A673 (cell line): Measurements from ENCODE around the gene IFT122. TPM values are rescaled to one million over a fixed set of nuclear protein-coding genes. Genes with fewer than 3 reads are reported as not detected.
A peak's percentile ranks its signal among the peaks of the same experiment; 100 is the strongest.

Experiments
- BruUV-seq: library from RNA; stranded (reverse); fragments of 400-500 nt; replicated peaks from 2 replicates; lab custom pipeline; 2021; lab: Mats Ljungman, UMichigan
- CTCF ChIA-PET: fragments of 300-600 bp; sonication (Branson Sonifier 250); formaldehyde crosslinking; loops from one replicate; lab custom pipeline; 2022; ENCODE audit warnings: antibody characterized with exemption; lab: Charles Lee
- POLR2A ChIA-PET: fragments of 300-600 bp; sonication (Branson Sonifier 250); formaldehyde crosslinking; loops from one replicate; lab custom pipeline; 2022; ENCODE audit warnings: antibody characterized with exemption; ENCODE audit not compliant: low non-redundant PET; lab: Charles Lee
- DNase-seq: peaks from one replicate; pipeline ENCODE4 v3.0.0-alpha.2; 2015; ENCODE audit warnings: low spot score
- H3K27ac ChIP-seq: fragments of 200-600 bp; sonication (generic); 2 replicates; pipeline ENCODE4 v1.5.1; 2016; ENCODE audit warnings: mixed run types, low read depth, mild to moderate bottlenecking, mixed read lengths, antibody characterized with exemption, low read length; ENCODE audit not compliant: poor library complexity, severe bottlenecking
- H3K27me3 ChIP-seq: fragments of 200-600 bp; sonication (generic); replicated peaks from 2 replicates; pipeline ENCODE4 v1.6.1; 2017; ENCODE audit warnings: mixed run types, low read depth, mild to moderate bottlenecking, mixed read lengths, antibody characterized with exemption, low read length; ENCODE audit not compliant: insufficient read depth, poor library complexity
- H3K36me3 ChIP-seq: fragments of 200-600 bp; sonication (generic); 2 replicates; pipeline ENCODE4 v1.6.1; 2016; ENCODE audit warnings: mixed run types, mild to moderate bottlenecking, mixed read lengths, antibody characterized with exemption, low read length; ENCODE audit not compliant: insufficient read depth, poor library complexity, severe bottlenecking
- H3K4me1 ChIP-seq: fragments of 200-600 bp; sonication (generic); 2 replicates; pipeline ENCODE4 v1.6.1; 2017; ENCODE audit warnings: mixed run types, mild to moderate bottlenecking, mixed read lengths, antibody characterized with exemption, low read length; ENCODE audit not compliant: insufficient read depth, poor library complexity, severe bottlenecking
- H3K4me3 ChIP-seq: fragments of 200-600 bp; sonication (generic); 2 replicates; pipeline ENCODE4 v1.5.1; 2016; ENCODE audit warnings: low read depth, mixed run types, mild to moderate bottlenecking, mixed read lengths, low read length; ENCODE audit not compliant: poor library complexity, severe bottlenecking
- H3K9me3 ChIP-seq: fragments of 200-600 bp; sonication (generic); 2 replicates; pipeline ENCODE4 v1.6.1; 2016; ENCODE audit warnings: mixed run types, low read depth, mild to moderate bottlenecking, mixed read lengths, antibody characterized with exemption, low read length; ENCODE audit not compliant: poor library complexity, severe bottlenecking
- CTCF ChIP-seq: fragments of 300-800, 200-600 bp; sonication (generic); conservative IDR thresholded peaks from 2 replicates; pipeline ENCODE4 v1.5.1; 2017; ENCODE audit warnings: low read depth, mild to moderate bottlenecking, antibody characterized with exemption, low read length, moderate library complexity, mixed read lengths
- EZH2 ChIP-seq: fragments of 200-600 bp; sonication (generic); IDR thresholded peaks from 2 replicates; pipeline ENCODE4 v1.6.1; 2017; ENCODE audit warnings: borderline replicate concordance, low read depth, mild to moderate bottlenecking, mixed read lengths, antibody characterized with exemption, low read length; ENCODE audit not compliant: poor library complexity, severe bottlenecking
- intact Hi-C: fragments of 100-400 bp; cut with micrococcal nuclease; formaldehyde crosslinking; loops from one replicate; pipeline ENCODE4 v1.10.0; 2022; ENCODE audit not compliant: unreplicated experiment
- total RNA-seq: library from RNA; stranded (reverse); gene quantifications from 2 replicates; pipeline ENCODE4 v1.2.3, GENCODE V29; 2021

Gene IFT122
- total RNA-seq, 1 experiment from 2014 or later = 48.2 TPM

- Histone ChIP-seq H3K4me1 (no peaks in the 10 kb centered on the region), H3K9me3 (no peaks in the 10 kb centered on the region), H3K36me3 (no peaks in the 10 kb centered on the region), H3K27ac (no peak overlapping the region), H3K27me3 (no peaks in the 10 kb centered on the region), H3K4me3 (no peak overlapping the region)
- intact Hi-C loops = no loop called here
- ChIA-PET POLR2A (interaction anchor here (0.5 kb wide), 1 partner anchor 26 kb away, joined by 4 read pairs; no protein-coding TSS in a partner anchor), CTCF (no interaction called here)
- no TSS peak for BruUV-seq
- DNase-seq = no peak
- no peak for TF ChIP-seq EZH2
- TF ChIP-seq CTCF = no peak
These were observed 62.8 kb downstream of the IFT122 start for GRCh38 chr3:129502641-129503408.

DNA sequence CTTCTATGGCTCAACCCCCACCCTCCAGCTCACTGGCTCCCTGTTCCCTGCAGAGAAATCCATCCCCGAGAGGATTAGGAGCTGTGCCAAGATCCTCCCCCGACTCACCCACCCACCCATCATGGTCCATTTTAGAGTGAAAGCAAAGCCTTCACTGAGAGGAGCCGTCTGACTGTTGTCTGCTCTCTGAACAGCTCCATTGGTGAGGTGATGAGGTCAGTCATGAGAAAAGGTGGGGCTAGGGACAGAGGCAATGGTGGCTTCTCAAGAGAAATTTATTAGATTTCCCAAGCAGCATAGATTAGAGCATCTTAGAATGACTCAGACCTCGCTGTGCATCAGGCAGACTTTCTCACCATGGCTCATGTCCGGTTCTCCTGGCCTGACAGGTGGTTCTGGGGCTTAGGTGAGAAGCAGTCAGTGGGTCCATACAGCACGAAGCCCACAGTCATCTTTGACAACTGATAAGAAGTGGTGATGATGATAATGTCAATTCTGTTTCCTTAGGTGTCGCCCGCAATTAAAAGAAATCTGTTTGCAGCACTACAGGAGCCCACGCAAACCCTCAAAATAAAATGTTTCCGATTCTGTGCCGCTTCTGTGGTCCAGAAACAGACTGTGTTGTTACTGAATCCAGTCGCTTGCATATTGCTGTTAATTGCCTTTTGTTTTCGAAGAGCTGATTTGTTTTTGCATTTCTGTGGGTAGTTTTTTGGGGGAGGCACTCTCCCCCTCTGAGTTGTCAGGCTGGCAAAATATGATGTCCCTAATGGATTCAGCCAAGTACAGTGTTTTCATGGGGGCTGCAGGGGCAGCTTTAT, 63.7 kb downstream of the IFT122 start:
- ChIA-PET POLR2A (interaction anchor here (0.5 kb wide), 1 partner anchor 25 kb away, joined by 4 read pairs; no protein-coding TSS in a partner anchor), CTCF (no interaction called here)
- H3K27me3 ChIP-seq = no peaks in the 10 kb centered on the region
- TF ChIP-seq CTCF (no peak), EZH2 (no peak)
- H3K27ac ChIP-seq = no peak overlapping the region
- no peaks in the 10 kb centered on the region for H3K36me3 ChIP-seq
- H3K4me1 ChIP-seq = no peaks in the 10 kb centered on the region
- intact Hi-C loops = no loop called here
- no peaks in the 10 kb centered on the region for H3K9me3 ChIP-seq
- H3K4me3 ChIP-seq = no peak overlapping the region
- peak; percentile 19 for DNase-seq
- BruUV-seq = no TSS peak

GRCh38 chr3:129504471-129505100, 64.6 kb downstream of the IFT122 start:
- intact Hi-C loops = no loop called here
- DNase-seq = no peak
- BruUV-seq = no TSS peak
- H3K9me3 ChIP-seq = no peaks in the 10 kb centered on the region
- H3K27ac ChIP-seq = no peak overlapping the region
- H3K36me3 ChIP-seq = no peaks in the 10 kb centered on the region
- H3K4me3 ChIP-seq = no peak overlapping the region
- ChIA-PET POLR2A (no interaction called here), CTCF (no interaction called here)
- no peak for TF ChIP-seq EZH2
- TF ChIP-seq CTCF = no peak
- no peaks in the 10 kb centered on the region for H3K27me3 ChIP-seq
- no peaks in the 10 kb centered on the region for H3K4me1 ChIP-seq
